Caki2 (cell line): Measurements from ENCODE around the gene C19orf25. TPM values are rescaled to one million over a fixed set of nuclear protein-coding genes. Genes with fewer than 3 reads are reported as not detected.
A peak's percentile ranks its signal among the peaks of the same experiment; 100 is the strongest.
"Not testable (repeated sequence)": the region's sequence is repeated elsewhere in the genome, so short reads cannot be mapped to it uniquely, and the experiment has no call there.

Source experiments
- DNase-seq: peaks from one replicate; pipeline ENCODE4 v3.0.0-alpha.2; 2015; ENCODE audit warnings: low read depth
- in situ Hi-C: cut with HindIII; loops from 2 replicates; pipeline ENCODE4 v1.10.0; 2016; ENCODE audit warnings: low sequenced_read_pairs, low pct_unique_long_range_greater_than_20kb, mixed read lengths
- total RNA-seq: library from RNA; depleted of rRNA; stranded (reverse); fragments of >200 nt; shearing (Covaris generic); gene quantifications from 2 replicates; pipeline ENCODE4 v1.2.3, GENCODE V29; 2014; ENCODE audit warnings: low replicate concordance

Gene C19orf25
- total RNA-seq, 1 experiment from 2014 or later = 28.0 TPM

DNA sequence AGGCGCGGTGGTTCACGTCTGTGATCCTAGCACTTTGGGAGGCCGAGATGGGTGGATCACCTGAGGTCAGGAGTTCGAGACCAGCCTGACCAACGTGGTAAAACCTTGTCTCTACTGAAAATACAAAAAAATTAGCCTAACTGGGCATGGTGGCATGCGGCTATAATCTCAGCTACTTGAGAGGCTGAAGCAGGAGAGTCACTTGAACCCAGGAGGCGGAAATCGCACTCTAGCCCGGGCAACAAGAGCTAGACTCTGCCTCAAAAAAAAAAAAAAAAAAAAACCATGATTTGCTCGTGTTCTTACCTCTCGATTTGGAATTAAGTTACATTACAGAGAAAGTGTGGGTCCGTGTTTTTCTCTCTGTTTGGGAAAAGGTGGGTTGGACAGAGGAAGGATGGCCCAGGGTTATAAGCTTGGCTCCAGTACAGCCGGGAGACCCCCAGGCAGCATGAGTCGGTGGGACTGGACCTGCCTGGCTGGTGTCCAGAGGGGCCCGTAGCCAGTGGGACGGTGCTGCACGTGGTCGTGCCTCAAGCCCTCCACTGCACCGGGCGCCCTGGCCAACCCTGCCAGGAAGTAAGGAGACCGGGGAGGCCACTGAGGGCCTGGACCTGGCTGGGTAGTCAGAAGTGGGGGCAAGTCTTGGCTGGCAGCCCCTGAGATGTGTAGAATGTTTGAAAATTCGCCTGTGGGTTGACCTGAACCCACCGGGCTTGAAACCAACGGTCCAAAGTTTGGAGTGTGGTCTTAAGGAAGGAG is 37.2 kb downstream of the C19orf25 start:
- DNase-seq = no peak

DNA sequence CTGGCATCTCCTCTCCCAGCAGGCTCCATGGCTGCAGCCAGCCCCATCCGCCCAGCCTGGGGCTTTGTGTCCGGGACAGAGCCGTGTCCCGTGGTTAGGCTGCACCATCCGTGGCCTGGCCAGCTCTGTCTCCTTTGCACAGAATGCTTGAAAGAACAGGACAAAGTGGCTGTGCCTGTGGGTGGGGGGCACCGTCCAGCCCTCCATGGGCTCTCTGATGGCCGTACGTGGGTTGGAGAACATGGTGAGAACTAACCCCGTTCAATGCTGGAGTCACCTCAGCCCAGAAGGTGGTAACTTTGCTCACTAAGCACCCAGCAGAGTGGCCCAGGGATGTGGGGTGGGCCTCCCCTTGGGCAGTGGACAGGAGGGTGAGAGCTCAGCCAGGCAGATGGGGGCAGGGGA is 38.0 kb downstream of the C19orf25 start:
- no peak for DNase-seq
- in situ Hi-C loops = no loop called here

More for the DNA sequence above, 37.2 kb downstream of the C19orf25 start:
- in situ Hi-C loops = no loop called here

- in situ Hi-C loops = no loop called here
- DNase-seq = no peak
Measured at GRCh38 chr19:1440418-1440801, 38.6 kb downstream of the C19orf25 start.

DNA sequence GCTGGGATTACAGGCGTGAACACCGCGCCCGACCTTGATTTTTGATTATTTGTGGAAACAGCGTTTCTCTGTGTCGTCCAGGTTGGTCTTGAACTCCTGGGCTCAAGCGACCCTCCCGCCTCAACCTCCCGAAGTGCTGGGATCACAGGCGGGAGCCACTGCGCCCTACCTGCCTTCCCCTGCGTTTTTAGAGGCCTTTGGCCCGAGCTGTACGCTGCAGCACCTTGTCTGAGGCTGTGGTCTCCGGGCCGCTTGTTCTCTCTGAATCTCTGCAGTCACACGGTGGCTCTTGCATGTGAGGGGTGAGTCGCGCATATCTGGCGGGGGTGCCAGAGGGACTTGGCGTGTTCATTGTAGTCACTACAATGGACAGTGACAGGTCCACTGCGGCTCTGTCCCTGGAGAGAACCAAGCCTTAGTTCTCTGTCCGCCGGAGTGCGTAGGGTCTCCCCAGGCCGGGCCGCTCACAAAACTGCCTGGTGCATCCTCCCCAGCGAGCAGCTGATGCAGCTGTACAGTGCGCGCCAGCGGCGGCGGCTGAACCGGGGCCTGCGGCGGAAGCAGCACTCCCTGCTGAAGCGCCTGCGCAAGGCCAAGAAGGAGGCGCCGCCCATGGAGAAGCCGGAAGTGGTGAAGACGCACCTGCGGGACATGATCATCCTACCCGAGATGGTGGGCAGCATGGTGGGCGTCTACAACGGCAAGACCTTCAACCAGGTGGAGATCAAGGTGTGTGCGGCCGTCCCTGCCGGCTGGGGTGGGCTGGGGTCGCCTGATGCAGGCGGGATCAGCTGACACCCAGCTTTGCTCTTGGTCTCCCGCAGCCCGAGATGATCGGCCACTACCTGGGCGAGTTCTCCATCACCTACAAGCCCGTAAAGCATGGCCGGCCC is 39.2 kb downstream of the C19orf25 start:
- in situ Hi-C loops, DNase-seq: not testable (repeated sequence)

DNA sequence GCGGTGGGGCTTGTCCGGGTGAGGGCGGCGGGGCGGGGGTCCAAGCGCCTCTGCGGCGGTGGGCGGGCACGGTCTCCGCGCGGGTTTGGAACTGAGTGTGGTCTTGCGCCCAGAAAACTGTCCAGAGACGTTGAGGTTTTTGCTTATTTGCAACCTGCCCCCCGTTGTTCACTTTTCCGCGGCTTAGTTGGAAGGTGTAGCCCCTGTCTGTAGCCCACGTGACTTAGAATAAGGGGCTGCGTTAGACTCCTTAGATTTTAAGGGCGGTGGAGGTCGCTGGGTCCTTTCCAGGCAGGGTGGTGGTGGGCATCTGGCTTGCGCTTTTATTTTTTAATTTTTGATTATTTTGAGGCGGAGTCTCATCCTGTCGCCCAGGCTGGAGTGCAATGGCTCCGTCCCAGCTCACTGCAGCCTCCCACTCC is 40.1 kb downstream of the C19orf25 start:
- no peak for DNase-seq
- in situ Hi-C loops = no loop called here

DNA sequence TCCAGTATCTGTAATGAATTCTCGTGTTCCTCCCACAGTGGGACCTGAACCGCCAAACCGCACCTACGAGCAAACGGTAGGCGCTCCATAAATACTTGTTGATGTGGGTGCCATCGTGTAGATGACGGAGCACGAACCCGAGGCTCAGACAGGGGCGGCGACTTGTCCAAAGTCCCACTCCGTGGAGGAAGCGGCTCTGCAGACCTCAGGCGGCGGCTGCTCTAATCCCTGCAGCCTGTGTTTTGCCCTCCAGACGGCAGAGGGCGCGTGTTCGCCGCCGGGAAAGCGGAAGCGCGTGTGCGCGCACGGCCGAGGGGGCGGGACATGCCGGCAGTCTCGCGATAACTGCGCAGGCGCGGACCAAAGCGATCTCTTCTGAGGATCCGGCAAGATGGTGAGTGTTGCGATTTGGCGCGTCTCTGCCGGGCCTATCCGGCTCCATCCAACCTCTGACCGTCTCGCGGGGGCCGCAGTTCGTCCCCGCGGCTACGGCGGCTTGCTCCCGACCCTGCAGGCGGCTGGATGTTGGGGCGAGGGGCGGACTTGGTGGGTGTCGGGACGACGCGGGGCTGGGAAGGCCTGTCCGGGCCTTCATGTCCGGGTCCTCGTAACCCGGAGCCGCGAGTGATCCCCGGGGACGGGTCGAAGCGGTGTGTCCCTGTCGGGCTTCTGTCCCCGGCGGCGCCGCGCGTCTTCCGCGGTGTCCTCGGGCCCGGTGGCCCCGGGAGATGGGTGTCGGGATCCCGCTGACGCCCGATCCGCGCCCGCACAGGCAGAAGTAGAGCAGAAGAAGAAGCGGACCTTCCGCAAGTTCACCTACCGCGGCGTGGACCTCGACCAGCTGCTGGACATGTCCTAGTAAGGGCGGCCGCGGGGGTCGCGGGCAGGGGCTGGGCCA is 40.7 kb downstream of the C19orf25 start, which contains the start of gene RPS15:
TSS of gene RPS15 (plus strand) at position 362 of the 898 bp plus-strand sequence. CDS start at position 392, 30 bp downstream.
- DNase-seq = peak; percentile 85
- in situ Hi-C loops = no loop called here

GRCh38 chr19:1437609-1438008 is 41.4 kb downstream of the C19orf25 start:
- in situ Hi-C loops = no loop called here
- DNase-seq = no peak

- in situ Hi-C loops = no loop called here
- DNase-seq = no peak
Measured at GRCh38 chr19:1435378-1435989, 43.5 kb downstream of the C19orf25 start.

DNA sequence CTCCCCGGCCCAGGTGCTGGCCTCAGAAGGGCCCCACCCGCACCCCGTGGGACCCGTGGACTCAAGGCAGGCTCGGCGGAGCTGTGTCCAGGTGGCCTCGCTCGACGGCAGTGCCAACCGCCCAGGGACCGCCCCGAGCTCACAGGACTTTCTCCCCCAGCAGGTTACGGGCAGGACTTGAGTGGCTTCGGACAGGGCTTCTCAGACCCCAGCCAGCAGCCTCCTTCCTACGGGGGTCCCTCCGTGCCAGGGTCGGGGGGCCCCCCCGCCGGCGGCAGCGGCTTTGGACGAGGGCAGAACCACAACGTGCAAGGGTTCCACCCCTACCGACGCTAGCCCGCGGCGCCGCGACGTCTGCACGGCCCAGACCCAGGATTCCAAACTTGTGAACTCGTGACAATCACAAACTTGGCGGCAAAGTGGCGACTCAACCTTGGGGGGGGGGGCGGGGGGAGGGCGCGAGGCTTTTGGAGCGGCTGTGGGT is 44.4 kb downstream of the C19orf25 start:
- DNase-seq = no peak
- in situ Hi-C loops = no loop called here

GRCh38 chr19:1434040-1434366 is 45.0 kb downstream of the C19orf25 start:
- no peak for DNase-seq
- in situ Hi-C loops = no loop called here

DNA sequence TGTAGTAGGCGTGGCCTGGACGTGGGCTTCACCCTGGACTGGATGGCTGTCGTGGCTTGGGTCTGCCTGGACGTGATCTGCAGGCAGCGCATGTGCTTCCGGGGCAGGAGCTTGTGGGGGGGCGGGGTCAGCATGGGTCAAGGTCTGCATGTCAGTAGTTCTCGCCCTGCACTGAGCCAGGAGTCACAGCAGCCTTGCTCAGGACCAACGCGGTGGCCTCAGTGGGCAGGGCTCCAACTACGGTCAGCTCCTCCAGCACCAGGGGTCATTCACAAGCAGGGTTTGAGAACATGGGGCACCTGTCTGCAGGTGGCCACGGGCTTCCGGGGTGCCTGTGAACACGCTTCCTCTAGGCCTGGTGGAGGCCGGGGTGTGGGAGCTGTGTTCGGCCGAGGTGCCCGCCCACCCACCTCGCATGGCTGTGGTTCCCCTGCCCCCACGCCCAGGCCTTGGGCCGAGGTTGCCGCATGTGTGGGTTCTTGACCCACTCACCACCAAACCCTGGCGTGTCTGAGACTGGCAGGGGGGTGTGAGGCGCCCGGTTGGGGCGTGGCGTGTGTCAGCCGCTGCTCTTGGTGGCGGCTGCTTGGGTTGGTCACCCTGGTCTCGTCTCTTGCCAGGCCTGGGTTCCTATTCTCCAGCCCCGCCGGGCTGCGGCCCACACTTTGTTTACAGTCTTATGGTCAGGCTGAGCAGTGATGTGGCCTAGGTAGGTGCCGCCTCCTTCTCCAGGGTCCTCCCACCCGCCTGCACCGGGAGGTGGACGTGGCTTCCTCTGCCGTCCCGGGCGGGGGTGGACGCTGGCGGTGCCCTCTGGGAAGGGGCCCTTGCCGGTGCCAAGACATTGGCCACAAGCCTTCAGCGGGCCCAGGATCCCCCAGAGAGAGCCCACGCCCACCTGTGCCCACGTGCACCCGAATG is 45.6 kb downstream of the C19orf25 start:
- DNase-seq = no peak
- in situ Hi-C loops = no loop called here

DNA sequence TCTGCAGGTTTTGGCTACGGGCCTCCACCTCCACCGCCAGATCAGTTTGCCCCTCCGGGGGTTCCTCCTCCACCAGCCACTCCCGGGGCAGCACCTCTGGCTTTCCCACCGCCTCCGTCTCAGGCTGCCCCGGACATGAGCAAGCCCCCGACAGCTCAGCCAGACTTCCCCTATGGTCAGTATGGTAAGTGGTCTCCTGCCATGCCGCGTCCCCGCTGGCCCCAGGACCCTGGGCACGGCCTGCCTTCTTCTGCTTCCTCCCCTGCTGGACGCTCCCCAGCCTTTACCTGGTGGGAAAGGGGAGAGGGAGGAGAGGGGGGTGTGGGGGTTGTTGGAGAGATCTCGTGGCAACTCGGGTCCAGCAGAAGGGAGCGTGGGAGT is 46.5 kb downstream of the C19orf25 start:
- in situ Hi-C loops = no loop called here
- DNase-seq = no peak

GRCh38 chr19:1431759-1432506 is 47.1 kb downstream of the C19orf25 start:
- in situ Hi-C loops = no loop called here
- no peak for DNase-seq

DNA sequence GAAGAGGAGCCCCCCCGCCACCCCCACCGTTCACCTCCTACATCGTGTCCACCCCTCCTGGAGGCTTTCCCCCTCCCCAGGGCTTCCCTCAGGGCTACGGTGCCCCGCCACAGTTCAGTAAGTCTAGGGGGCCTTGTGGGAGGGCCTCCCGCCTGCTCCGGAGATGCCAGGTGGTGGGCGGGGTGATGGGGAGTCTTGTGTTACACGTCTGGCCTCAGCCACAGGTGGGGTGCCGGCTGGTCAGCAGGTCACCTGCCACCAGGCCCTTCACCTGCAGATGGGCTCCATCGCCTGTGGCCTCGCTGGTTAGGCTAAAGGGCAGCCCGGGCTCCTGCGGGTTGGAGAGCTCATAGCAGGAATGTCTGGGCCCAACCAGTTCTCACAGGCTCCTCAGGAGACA is 48.8 kb downstream of the C19orf25 start:
- in situ Hi-C loops = no loop called here
- no peak for DNase-seq

- in situ Hi-C loops = no loop called here
- DNase-seq = no peak
Measured at GRCh38 chr19:1429750-1430149, 49.3 kb downstream of the C19orf25 start.

- no peak for DNase-seq
- in situ Hi-C loops = no loop called here
Measured at GRCh38 chr19:1428738-1429391, 50.1 kb downstream of the C19orf25 start.
